ENCODE results near the gene TMEM50B.
"Not testable (repeated sequence)": the region's sequence is repeated elsewhere in the genome, so short reads cannot be mapped to it uniquely, and the experiment has no call there.

TMEM50B gene

DNA sequence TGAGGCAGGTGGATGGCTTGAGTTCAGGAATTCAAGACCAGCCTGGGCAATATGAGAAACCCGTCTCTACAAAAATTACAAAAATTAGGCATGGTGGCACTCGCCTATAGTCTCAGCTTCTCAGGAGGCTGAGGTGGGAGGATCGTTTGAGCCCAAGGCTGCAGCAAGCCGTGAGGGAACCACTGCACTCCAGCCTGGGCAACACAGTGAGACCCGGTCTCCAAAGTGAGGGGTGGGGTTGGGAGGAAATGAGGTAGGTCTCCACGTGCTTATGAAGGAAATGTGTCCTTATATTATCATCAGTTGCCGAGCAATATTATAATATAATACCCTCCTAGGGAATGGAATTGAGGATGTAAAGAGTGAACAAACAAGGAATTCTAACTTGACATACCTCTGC, 2.7 kb downstream of the TMEM50B start:
- DNase-seq: no peak

DNA sequence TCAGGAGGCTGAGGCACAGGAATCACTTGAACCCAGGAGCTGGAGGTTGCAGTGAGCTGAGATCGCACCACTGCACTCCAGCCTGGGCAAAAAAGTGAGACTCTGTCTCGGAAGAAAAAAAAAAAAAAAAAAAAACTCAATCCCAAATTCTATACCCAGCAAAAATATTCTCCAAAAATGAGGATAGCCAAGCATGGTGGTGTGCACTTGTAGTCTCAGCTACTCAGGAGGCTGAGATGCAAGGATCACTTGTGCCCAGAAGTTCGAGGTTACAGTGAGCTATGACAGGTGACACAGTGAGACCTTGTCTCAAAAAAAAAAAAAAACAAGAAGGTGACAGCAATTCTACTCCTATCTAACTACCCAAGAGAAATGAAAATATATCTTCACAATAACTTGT, 6.4 kb downstream of the TMEM50B start:
- DNase-seq: no peak

DNA sequence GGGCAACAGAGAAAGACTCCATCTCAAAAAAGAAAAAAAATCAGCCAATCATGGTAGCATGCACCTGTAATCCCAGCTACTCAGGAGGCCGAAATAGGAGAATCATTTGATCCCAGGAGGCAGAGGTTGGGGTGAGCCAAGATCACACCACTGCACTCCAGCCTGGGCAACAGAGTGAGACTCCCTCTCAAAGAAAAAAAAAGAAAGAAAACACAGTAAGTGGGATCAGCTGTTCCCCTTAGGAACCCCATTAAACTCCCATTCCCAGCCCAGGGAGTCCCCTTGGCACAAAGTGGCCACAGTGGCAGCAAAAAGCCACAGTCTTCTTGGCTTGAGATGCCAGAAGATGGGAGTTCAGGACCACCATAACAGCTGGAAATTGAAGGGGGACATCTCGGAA, 9.1 kb downstream of the TMEM50B start:
- DNase-seq: no peak

DNA sequence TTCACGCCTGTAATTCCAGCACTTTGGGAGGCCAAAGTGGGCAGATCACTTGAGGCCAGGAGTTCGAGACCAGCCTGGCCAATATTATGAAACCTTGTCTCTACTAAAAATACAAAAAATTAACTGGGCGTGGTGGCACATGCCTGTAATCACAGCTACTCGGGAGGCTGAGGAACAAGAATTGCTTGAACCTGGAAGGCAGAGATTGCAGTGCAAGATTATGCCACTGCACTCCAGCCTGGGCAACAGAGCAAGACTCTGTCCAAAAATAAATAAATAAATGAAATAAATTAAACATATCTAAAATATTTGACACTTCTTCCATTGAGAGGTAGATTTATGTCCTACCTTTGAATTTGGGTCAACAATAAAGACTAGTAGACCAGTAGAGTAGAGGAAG, 10.6 kb downstream of the TMEM50B start:
- not testable (repeated sequence) for DNase-seq

DNA sequence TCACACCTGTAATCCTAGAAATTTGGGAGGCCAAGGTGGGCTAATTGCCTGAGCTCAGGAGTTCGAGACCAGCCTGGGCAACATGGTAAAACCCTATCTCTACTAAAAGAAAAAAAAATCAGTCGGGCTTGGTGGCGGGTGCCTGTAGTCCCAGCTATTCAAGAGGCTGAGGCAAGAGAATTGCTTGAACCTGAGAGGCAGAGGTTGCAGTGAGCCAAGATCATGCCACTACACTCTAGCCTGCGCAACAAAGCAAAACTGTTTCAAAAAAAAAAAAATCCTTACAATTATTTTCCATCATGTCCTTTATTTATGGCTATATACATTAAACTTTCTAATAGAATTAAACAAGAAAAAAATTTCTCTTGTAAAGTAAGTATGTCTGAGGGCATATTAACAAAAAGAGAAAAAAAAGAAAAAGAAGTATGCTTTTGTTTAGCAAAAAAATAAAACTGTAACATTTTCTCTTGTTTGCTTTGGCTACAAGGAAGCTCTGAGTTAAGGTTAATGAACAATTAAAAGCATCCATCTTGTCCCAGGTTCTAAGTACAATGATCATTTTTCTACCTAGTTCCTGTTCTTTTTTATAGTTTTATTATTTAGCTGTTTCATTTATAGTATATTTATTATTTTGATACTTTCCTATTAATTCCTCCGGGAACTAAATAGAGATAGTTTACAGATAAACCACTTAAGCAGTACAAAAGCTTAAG, 18.1 kb downstream of the TMEM50B start:
- no peak for DNase-seq

DNA sequence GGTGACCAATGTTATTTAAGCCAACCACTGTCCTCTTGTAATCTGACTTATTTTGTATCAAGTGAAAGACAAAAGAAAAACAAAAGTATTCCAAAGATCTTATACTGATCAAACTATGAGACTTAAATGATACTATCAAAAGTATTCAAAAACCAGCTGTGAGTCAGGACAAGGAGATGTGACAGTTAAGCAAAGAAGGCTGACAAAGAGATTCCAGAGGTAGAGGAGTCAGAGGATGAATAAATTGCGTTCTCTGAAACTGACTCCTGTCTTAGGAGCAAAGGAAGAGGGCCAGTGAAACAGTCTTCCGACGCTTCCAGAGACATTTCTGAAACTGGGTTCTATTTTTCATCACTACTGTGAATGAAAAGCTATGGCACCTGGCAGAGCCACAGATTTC, 20.9 kb downstream of the TMEM50B start:
- no peak for DNase-seq

DNA sequence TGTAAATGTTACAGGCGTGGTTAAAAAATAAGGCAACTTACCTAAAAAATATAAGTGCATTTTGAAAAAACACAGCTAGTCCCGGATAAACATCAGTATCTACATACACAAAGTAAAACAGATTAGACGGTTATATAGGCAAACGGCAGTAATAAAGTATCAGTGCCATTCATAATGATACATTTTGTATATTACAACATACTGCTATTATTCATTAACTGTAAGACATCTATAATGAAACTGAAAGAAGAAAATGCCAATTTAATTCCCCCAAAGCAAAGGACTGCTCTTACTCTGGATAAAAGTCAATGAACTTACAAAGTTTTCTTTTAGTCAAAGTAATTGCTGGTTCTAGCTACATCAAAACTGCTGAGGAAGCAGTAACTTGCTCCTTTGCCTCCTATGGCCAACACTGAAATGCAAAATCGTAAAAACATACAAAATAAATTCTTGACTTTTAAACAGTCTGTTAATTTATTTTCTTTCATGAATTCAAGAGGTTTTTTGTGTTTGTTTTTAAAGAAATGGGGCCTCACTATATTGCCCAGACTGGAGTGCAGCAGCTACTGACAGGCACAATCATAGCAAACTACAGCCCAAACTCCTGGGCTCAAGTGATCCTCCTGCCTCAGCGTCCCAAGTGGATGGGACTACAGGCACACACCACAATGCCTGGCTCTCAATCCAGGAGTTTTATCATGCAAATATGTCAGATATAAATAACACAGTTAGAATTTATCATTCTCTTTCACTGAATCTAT, 23.9 kb downstream of the TMEM50B start:
- DNase-seq: no peak

DNA sequence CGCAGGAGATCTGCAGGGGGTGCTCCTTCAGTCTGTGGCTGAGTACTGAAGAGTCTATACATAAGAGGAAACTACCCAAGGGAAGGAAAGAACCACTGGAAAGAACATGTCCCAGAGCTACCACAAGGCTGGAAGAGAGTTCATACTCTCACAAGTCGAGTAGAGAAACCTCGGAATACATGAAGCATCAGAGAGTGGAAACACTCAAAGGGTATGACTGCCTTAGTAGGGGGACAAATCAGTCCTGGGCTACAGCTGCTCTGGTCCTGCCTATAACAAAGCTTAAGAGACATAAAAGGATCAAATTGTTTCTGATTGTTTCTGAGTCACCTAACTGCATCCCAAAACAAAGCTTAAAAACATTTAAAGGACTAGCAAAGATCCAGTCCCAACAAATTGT, 27.4 kb downstream of the TMEM50B start:
- no peak for DNase-seq

DNA sequence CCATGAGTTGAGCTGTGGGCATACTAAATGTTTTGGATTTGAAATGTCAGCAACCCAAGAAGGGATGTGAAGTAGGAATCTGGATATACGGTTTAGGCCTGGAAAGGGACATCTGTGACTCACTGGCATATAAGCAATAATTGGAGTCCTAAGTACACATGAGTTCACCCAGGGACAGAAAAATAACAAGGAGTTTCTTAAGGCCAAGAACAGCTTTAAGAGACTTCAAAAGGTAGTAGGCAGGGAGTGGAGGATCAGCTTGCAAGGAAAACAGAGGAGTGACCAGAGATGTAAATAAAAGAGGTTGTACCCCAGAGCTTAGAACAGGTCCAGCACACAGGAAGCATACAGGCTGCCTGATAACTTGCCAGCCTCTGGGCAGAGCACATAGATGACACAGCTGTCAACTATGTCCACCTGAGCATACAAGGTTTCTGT, 28.1 kb downstream of the TMEM50B start:
- no peak for DNase-seq

DNA sequence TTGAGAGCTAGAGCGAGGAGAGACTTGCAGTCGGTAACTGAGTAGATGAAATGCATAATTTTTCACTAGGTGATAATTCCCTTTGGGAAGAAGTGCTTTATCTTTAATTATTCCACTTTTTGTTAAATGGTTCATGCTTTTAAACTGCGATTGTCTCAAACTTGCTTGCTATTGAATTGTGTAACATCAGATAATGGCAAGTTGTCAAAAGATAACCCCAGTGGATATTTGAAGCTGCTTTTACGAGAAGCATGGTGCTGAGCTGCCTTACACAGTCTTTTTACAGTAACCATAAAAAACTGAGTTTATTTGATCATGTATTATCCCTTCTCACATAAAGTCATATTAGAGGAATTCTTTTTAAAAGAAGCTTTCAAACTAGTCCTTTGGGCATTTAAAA, 30.2 kb downstream of the TMEM50B start:
- no peak for DNase-seq

DNA sequence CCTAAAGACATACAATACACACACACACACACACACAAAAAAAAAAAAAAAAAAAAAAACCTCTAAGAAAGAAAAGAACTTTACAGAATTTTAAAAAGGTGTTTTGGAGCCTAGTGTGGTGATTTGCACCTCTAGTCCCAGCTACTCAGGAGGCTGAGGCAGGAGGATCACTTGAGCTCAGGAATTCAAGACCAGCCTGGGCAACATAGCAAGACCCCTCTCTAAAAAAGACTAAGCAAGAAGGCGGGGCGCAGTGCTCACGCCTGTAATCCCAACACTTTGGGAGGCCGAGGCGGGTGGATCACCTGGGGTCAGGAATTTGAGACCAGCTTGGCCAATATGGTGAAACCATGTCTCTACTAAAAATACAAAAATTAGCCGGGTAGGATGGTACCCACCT, 33.2 kb downstream of the TMEM50B start:
- DNase-seq: not testable (repeated sequence)

DNA sequence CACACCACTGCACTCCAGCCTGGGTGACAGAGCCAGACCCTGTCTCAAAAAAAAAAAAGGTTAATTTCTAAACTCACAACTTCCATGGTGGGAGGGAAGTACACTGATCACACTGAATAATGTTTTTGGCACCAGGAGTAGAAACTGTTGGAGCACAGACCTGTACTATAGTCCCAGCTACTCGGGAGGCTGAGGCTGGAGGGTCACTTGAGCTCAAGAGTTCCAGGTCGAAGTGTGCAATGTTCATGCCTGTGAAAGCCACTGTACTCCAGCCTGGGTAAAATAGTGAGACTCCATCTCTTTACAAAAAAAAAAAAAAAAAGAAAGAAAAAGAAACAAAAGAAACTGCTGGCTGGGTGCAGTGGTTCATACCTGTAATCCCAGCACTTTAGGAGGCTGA, 35.3 kb downstream of the TMEM50B start:
- DNase-seq: no peak

DNA sequence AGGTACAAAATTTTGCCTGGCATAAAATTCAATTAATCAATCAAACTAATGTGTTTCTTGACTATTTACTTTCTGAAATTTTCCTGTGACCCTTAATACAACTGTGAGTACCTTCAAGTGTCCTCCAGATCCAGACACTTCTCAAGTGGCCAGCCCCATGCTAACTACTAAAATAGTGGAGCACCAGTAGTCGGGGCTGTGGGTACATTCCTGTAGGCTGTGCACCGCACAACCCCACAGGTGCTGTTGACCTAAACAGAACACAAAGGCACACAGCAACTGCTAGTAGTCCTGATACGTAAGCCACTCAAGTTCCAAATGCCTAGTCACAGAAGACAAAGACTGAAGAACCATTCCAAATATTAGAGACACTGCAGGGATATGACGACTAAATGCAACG, 36.6 kb downstream of the TMEM50B start:
- peak; percentile 45 for DNase-seq

DNA sequence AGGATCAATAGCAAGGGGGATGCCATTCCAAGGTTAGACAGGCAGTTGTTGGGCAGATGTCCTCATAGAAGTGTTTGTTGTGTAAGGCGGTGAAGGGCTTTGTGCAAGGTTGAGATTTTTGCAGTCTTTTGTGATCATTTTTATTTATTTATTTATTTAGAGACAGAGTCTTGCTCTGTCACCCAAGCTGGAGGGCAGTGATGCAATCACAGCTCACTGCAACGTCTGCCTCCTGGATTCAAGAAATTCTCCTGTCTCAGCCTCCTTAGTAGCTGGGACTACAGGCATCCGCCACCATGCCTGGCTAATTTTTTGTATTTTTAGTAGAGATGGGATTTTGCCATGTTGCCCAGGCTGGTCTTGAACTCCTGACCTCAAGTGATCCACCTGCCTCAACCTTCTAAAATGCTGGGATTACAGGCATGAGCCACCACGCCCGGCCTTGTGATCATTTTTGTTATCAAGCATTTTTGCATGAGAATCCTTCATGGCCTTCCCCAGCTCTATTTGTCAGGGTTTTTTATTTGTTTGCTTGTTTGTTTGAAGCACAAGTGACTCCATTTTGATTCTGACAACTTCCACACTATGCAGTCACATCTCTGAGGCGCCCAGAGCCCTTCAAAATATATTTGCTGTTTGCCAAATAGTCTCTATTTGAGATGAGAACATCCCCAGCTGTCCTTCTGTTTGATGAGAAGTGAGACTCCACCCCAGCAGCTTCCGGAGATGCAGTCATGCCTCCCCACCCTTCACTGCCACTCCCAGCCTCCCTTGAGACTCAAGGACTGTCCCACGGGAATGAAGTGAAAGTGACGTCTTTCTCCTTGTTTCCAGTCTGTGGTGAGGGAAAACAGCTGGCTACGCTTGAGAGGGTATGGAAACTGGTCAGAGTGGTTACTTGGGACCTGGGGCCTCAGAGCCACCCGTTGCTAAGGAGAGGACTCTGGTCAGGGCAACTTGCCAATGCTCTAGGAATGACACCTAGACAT, 38.0 kb downstream of the TMEM50B start:
- peak; percentile 94 for DNase-seq

DNA sequence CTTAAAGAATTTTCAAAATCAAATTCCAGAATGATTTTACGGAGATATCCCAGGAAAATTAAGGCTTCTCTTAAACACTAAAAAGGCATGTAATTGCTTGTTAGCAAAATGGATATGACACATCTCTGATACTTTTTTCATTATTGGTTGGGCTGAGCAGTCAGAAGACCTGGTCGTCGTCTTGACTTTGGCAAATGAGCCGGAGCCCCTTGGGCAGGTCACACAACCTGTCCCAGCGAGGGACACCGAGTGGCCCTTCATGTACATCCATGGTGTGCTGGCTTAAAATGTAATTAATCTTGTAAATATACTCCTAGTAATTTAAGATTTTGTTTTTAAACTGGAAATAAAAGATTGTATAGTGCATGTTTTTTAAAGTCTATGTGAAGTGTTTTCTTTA, 42.6 kb downstream of the TMEM50B start:
- no peak for DNase-seq

DNA sequence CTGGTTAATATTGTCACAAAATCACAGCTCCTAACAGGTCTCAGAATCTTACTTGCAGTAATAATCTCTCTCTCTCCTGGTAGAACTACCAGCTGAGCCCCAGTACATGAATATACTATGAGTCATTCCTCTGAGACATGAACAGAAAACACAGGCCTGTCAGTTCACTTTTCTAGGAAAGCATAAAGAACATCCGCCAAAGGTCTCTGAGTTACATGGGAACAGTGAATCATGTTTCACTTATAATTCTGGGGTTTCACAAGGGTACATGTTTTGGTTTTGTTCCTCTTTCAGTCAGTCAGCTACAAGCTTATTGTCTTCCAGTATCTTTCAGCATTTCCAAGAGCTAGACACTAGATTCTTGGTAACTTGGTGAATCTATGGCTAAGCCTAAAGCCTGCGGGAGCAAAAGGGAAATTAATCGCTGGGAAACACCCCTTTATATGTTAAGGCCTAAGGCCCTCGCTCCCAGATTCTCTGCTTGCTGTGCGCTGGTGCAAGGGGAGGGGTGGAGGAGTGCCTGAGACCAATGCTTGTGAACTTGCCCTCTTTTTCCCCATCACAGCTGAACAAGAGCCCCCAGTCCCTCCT, 44.9 kb downstream of the TMEM50B start:
- DNase-seq: no peak

DNA sequence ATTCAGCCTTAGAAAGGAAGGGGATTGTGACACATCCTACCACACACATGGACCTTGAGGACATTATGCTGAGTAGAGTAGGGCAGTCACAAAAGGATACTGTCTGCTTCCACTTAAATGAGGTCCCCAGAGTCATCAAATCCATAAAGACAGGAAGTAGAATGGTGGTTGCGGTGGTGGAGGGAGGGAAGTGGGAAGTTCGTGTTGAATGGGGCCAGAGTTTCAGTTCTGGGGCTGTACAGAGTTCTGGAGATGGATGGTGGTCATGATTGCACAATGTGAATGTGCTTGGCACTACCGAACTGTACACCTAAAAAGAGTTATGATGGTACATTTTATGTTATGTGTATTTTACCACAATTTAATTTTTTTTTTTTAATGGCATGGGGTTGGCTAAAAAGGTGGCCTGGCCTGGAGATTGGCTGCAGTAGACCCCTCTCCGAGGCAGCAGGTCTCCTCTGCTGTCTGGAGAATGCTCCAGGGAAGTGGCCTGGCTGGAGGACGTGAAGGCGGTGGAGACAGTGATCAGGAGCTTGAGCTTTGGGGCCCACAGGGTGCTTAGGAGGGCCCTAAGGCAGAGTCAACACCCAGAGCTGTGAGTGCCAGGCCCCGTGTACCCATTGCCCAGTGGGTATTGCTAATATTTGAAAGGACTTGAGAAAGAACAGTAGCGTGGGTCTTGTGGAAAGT, 46.2 kb downstream of the TMEM50B start:
- no peak for DNase-seq

DNA sequence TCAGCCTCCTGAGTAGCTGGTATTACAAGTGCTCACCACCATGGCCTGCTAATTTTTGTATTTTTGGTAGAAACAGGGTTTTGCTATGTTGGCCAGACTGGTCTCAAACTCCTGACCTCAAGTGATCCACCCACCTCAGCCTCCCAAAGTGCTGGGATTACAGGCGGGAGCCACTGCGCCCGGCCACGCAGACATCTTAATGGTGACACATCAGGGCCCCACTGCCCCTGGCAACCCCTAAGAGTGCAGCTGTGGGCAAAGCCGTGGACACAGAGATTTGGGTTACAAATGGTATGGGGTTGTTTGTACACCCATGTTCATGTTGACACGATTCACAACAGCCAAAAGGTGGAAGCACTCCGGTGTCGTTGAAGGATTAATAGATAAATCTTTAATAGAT, 46.8 kb downstream of the TMEM50B start:
- no peak for DNase-seq

DNA sequence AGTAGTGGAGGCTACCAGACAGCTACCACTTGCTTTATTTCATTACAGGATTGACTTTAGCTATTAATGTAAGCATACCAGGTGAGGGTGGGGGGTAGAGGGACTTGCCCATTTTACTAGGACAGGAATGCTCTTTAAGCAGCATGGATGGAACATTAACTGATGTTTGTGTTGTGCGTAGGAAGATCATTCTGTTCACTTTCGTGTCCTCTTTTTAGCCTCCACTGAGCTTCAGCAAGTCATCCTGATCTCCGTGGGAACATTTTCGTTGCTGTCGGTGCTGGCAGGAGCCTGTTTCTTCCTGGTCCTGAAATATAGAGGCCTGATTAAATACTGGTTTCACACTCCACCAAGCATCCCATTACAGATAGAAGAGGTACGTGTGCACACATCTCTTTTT, 47.3 kb downstream of the TMEM50B start:
- DNase-seq: no peak

DNA sequence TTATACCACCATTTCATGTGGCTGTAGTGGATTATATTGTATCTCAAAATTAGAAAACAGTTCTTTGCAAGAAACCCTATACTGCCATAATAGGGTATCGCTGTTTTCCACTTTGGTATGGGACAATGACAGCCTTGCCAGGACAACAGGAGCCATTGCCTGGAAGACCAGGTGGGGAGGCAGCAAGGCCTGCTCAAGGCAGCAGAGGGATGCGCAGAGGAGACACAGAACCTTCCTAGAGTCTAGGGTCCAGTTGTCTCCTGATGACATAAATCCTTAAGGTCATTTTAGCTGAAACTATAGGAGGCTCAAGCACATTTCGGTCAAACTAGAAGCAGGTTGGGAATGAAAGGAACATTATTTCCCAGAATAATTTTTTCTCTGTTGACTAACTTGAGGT, 48.9 kb downstream of the TMEM50B start:
- no peak for DNase-seq

DNA sequence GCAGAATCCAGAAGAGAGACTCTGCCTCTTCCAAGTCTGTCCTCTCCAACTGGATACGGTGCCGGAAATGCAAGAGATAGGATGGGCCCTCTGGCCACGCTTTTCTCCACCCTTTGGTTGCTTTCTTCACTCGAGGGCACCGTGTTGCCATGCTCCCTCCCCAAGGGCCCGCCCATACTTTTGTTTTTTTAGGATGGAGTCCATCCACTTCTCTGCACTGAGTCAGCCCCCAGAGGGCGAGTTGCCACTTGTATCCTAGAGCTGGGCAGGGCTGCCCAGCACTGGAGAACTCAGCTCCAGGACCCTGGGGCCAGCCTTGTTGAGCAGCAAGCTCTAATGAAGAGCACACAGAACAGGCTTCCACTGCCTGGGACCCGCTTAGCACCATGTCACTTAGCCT, 51.1 kb downstream of the TMEM50B start:
- no peak for DNase-seq

DNA sequence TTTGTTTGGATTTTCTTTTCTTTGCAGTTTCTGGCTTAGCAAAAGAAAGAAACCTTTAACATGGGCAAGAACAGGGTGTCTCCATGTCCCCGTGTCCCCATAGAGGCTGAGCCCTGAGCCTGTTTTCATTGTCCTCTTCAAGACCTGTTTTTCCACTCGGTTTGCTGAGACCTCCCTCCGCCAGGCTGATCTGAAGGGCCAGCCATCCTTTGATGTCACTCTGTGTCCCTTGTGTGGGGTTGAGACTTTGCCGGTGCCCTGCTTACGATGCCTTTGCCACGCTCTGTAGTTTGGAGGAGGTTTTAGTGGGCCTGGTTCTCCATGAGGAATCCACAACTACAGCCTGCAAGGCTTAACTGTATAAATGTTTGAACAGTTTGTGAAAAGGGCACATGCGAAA, 52.7 kb downstream of the TMEM50B start:
- peak; percentile 96 for DNase-seq

Measured in NCI-H510A treated with DMSO at 0.1 percent for 48 hours (cell line).